Rectal smooth muscle tissue (tissue), 1 donor: ENCODE data around the gene SPECC1L.

Experiments used
- H3K27ac ChIP-seq: one replicate; pipeline ENCODE4 v1.7.0; 2013; ENCODE audit warnings: low read depth, low read length, inconsistent platforms
- H3K27me3 ChIP-seq: one replicate; pipeline ENCODE4 v1.7.0; 2013; ENCODE audit warnings: low read length; ENCODE audit not compliant: control insufficient read depth, insufficient read depth
- H3K36me3 ChIP-seq: one replicate; pipeline ENCODE4 v1.7.0; 2013; ENCODE audit warnings: low read length; ENCODE audit not compliant: control insufficient read depth, insufficient read depth
- H3K4me1 ChIP-seq: one replicate; pipeline ENCODE4 v1.7.0; 2013; ENCODE audit warnings: low read length; ENCODE audit not compliant: control insufficient read depth, insufficient read depth
- H3K4me3 ChIP-seq: one replicate; pipeline ENCODE4 v1.7.0; 2013; ENCODE audit warnings: low read length
- H3K9ac ChIP-seq: one replicate; pipeline ENCODE4 v1.7.0; 2013; ENCODE audit warnings: low read length

SPECC1L gene

DNA sequence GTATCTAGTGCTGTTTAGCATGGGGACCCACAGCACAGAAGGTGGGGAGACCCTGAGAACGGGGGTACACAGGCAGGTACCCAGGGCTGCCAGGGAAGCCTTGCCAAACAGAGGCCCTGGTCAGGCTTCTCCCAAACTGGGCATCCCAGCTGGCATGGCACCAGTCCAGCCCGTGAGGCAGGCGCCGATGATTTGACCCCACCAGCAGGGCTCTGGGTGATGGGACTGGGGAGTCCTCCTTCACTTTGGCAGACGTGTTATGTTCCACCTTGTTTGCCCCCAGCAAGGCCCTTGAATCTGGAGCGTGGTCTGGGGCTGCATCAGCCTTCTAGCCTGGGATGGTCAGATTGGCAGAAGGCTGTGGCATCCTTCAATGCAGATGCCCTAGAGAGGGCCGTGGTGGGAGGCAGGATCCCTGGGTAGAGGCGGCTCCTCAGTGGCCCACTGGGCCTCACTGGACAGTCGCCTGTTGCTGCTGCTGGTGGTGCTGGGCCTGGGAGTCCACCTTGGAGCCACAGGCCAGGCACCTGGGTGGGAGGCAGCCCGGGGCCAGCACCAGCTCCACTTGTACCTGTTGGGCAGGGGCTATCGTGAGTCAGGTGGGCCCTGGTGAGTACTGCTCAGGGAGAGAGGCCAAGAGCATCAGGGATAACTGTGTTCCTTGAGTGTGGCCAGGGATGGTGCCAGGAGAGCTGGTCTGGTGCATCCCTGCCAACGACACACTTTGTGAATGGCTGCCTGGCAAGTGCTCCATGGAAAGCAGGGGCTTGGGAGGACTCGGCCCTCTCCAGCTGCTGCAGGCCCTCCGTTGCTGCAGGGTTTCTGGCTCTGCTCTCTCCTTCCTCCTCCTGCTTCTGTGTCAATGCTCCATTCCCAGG is 160.0 kb downstream of the SPECC1L start:
- H3K9ac ChIP-seq: no peak overlapping the region

GRCh38 chr22:24431309-24432034 is 160.8 kb downstream of the SPECC1L start:
- Histone ChIP-seq H3K36me3 (no peaks in the 10 kb centered on the region), H3K27me3 (no peaks in the 10 kb centered on the region), H3K27ac (no peak overlapping the region), H3K4me1 (peaks cover 5% of the 10 kb centered on the region), H3K4me3 (no peak overlapping the region), H3K9ac (no peak overlapping the region)

More for the DNA sequence above, 160.0 kb downstream of the SPECC1L start:
- Histone ChIP-seq H3K27me3 (no peaks in the 10 kb centered on the region), H3K27ac (no peak overlapping the region), H3K4me1 (peaks cover 5% of the 10 kb centered on the region), H3K36me3 (no peaks in the 10 kb centered on the region), H3K4me3 (no peak overlapping the region)

GRCh38 chr22:24432059-24432853 is 161.6 kb downstream of the SPECC1L start:
- Histone ChIP-seq H3K27ac (no peak overlapping the region), H3K4me1 (peaks cover 5% of the 10 kb centered on the region), H3K27me3 (no peaks in the 10 kb centered on the region), H3K4me3 (no peak overlapping the region), H3K9ac (no peak overlapping the region), H3K36me3 (no peaks in the 10 kb centered on the region)

- H3K36me3 ChIP-seq: no peaks in the 10 kb centered on the region
- H3K4me3 ChIP-seq: no peak overlapping the region
- no peaks in the 10 kb centered on the region for H3K27me3 ChIP-seq
- H3K9ac ChIP-seq: no peak overlapping the region
- no peak overlapping the region for H3K27ac ChIP-seq
- peaks cover 5% of the 10 kb centered on the region for H3K4me1 ChIP-seq
These were observed 162.6 kb downstream of the SPECC1L start for GRCh38 chr22:24433001-24433827.

DNA sequence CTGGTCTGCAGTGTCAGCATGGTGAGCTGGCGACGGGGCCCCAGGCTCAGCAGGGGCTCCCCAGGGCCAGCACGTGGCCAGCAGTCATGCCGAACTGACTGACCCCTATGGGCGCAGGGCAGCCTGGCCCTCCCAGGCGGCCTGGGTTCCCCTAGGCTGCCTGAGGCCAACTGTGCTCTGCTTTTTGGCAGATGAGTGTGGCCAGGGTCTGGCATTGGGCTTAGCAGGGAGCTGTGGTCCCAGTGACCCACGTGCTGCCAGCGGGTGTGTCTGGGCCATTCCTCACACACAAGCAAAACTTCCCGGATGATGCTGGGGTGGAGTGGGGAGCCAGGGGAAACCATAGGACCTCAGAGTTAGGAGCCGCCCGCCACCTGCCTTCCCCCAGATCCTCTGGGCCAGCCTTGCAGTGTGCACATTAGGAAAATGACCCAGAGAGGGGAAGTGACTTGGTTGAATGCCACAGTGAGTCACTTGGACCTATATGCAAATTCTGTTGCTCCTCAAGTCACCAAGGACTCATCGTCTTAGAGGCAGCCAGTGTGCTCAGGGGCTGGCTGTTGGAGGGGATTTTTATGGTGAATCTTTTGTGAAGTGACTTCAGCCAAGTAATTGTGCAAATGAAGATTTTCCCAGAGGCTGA is 163.3 kb downstream of the SPECC1L start:
- H3K4me1 ChIP-seq: peaks cover 5% of the 10 kb centered on the region
- no peak overlapping the region for H3K9ac ChIP-seq
- H3K4me3 ChIP-seq: no peak overlapping the region
- no peaks in the 10 kb centered on the region for H3K36me3 ChIP-seq
- H3K27me3 ChIP-seq: no peaks in the 10 kb centered on the region
- no peak overlapping the region for H3K27ac ChIP-seq

- H3K27ac ChIP-seq: no peak overlapping the region
- no peaks in the 10 kb centered on the region for H3K27me3 ChIP-seq
- no peaks in the 10 kb centered on the region for H3K36me3 ChIP-seq
- H3K4me1 ChIP-seq: peaks cover 5% of the 10 kb centered on the region
- H3K4me3 ChIP-seq: no peak overlapping the region
- no peak overlapping the region for H3K9ac ChIP-seq
These were observed 164.1 kb downstream of the SPECC1L start for GRCh38 chr22:24434471-24435322.

DNA sequence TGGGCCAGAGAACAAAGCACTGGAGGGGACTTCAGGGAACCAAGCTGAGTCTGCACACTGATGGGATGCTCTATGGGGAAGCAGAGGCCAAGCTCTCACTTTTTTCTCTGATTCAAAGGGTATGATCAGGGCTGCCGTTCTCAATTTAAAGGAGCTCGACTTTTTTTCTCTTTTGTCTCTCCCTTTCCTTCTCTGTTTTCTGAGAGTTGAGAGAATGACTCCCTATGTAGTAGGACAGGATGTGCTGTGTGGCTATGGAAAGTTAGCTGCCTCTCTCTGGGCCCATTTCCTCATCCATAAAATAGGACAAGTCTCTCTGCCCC is 164.7 kb downstream of the SPECC1L start:
- no peaks in the 10 kb centered on the region for H3K27me3 ChIP-seq
- H3K4me1 ChIP-seq: peaks cover 5% of the 10 kb centered on the region
- no peak overlapping the region for H3K9ac ChIP-seq
- H3K27ac ChIP-seq: no peak overlapping the region
- H3K4me3 ChIP-seq: no peak overlapping the region
- no peaks in the 10 kb centered on the region for H3K36me3 ChIP-seq

GRCh38 chr22:24435861-24436371 is 165.3 kb downstream of the SPECC1L start:
- H3K27me3 ChIP-seq: no peaks in the 10 kb centered on the region

DNA sequence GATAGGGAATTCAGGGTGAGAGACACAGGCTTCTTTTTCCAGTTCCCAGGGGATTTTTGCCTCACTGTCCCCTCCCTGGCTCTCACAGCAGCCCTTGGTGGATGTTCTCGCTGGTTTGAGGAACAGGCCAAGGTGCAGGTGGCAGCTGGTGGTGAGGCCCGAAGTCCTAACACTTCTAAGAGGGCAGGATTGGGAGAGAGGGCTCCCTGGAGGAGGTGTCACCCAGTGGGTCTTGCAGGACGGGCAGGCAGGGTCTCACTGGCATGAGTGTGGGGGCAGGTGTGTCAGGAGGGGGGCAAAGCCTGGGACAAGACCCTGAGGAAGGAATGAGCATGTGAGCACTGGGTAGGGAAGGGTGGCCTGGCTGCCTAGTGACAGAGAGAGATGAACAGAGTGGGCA is 165.9 kb downstream of the SPECC1L start:
- Histone ChIP-seq H3K4me1 (peaks cover 5% of the 10 kb centered on the region), H3K4me3 (no peak overlapping the region), H3K36me3 (no peaks in the 10 kb centered on the region), H3K27me3 (no peaks in the 10 kb centered on the region), H3K9ac (no peak overlapping the region), H3K27ac (no peak overlapping the region)

More at GRCh38 chr22:24435861-24436371, 165.3 kb downstream of the SPECC1L start:
- H3K36me3 ChIP-seq: no peaks in the 10 kb centered on the region
- peaks cover 5% of the 10 kb centered on the region for H3K4me1 ChIP-seq
- H3K9ac ChIP-seq: no peak overlapping the region
- no peak overlapping the region for H3K4me3 ChIP-seq
- H3K27ac ChIP-seq: no peak overlapping the region

GRCh38 chr22:24437091-24437490 is 166.5 kb downstream of the SPECC1L start:
- Histone ChIP-seq H3K4me3 (no peak overlapping the region), H3K4me1 (peaks cover 5% of the 10 kb centered on the region), H3K9ac (no peak overlapping the region), H3K36me3 (no peaks in the 10 kb centered on the region), H3K27me3 (no peaks in the 10 kb centered on the region), H3K27ac (no peak overlapping the region)
